ENCODE measurements around the gene SORBS1. TPM values are rescaled to one million over a fixed set of nuclear protein-coding genes. Genes with fewer than 3 reads are reported as not detected.

Gene SORBS1
- polyA plus RNA-seq, 3 donors from 2014 or later = 0.33 to 1.8 (median 0.82) TPM

DNA sequence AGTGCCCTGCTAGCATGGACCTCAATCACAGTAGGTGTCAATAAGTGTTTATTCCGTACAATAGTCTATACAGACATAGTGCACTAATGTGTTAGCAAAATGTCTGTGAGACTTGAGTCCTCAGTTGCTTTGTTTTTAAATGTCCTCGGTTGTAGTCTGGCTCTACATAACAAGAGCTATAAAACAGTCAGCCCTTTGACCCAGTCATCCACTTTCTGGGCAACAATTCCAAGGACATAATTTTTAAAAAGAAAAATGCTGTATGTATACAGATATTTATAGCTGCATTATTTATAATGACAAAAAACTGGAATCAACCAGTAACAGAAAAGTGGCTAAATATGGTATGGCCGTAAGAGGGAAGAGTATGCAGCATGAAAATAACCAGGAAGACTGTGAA is 267.5 kb downstream of the SORBS1 start:
- peaks cover 3 to 12% (median 4%) of the 10 kb centered on the region in 3 donors for H3K27me3 Mint-ChIP-seq (ENCODE audit: low read depth in 3 of 3)
- H3K27ac Mint-ChIP-seq = peak overlapping the region in 5 of 6 donors; percentile 12 to 84 (median 37)

DNA sequence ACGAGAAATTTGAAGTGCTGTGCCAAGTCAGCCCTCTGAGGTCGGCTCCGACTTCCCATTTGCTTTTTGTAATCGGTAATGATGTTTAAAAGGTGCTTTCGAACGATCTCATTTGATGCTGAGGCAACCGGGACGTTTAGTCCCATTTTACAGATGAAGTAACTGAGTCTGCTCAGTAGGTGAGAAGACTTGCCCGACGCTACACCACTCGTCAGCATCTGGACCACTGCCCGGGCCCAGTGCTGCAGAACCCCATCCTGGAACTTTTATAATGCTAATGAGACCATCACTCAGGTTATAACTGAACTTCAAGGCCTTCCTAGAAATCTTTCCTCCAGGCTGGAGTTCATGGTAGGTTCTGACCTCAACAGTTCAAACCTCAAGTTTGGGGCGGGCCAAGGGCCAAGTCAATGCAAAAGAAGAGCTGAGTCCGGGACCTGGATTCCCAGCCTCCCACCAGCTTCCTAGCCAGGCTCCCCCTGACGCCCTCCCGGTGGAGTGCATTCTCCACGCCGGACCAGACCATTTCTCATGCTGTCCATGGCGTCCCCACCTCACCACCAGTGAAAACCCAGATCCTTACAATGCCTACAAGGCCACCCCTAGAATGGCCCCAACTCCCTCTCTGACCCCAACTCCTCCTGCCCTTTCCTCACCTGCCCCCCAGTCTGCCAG is 269.7 kb downstream of the SORBS1 start:
- Mint-ChIP-seq H3K36me3 (no peaks in the 10 kb centered on the region), H3K9me3 (no peaks in the 10 kb centered on the region), H3K4me1 (peaks cover 54 to 61% of the 10 kb centered on the region in 2 donors), H3K4me3 (peak overlapping the region; percentile 82 to 89 (median 85)), H3K27me3 (ENCODE audit: low read depth in 3 of 3) (peaks cover 4 to 12% (median 5%) of the 10 kb centered on the region in 3 donors), H3K27ac (peak overlapping the region; percentile 64 to 88 (median 78))
- DNase-seq = no peak

More for the DNA sequence above, 267.5 kb downstream of the SORBS1 start:
- Mint-ChIP-seq H3K4me3 (peak overlapping the region in 2 of 5 donors; percentile 0 to 6), H3K9me3 (no peaks in the 10 kb centered on the region), H3K36me3 (no peaks in the 10 kb centered on the region), H3K4me1 (peaks cover 49 to 61% of the 10 kb centered on the region in 2 donors)
- no peak for DNase-seq

DNA sequence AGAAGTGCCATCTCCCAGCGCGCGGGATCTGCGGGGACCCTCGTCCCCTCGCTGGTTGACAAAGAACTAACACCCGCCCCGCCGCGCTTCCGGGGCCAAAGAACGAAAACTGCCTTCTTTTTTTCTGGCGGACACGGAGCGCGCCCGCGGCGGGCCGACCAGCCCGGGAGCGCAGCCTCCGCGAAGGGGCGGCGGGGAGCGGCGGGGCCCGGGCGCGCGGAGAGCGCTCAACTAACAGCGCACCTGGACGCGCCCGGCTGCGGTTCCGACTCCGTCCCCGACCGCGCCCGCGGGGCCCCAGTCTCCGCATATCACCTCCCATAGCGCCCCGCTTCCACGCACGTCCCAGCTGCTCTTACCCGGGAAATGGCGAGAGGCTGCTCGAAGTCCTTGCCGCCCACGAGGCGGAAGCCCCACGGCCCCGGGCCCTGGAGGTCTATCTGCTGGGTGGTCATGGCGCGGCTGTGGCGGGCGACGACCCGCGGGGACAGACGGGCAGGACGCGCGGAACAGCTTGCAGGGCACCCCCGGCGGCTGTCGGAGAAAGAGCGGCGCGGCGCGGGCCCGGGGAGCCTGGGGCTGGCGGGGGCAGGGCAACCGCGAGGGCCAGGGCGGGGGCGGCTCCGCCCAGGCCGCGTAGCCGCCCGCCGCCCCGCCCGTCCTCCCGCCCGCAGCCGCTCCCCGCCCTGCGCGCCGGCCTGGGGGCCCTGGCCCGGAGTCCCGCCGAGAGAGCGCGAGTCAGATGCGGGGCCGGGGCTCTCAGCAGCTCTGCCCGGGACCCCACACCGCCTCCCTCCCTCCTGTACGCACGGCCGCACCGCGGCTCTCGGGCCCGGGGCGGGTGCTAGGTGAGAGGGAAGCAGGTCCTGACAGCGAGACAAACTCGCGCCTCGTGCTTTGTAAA is 270.5 kb downstream of the SORBS1 start, which contains the start of gene PDLIM1:
Gene PDLIM1 (minus strand): TSS at position 543 of the 904 bp plus-strand sequence. CDS start 88 bp downstream, at position 455.
- H3K27ac Mint-ChIP-seq = peak within 1 kb of the TSS; percentile 64 to 88 (median 83)
- H3K4me1 Mint-ChIP-seq = peaks cover 50 to 57% of the 10 kb centered on the region in 2 donors
- H3K9me3 Mint-ChIP-seq = no peaks in the 10 kb centered on the region
- peaks cover 4 to 12% (median 5%) of the 10 kb centered on the region in 3 donors for H3K27me3 Mint-ChIP-seq (ENCODE audit: low read depth in 3 of 3)
- peak; percentile 63 to 70 (median 63) for DNase-seq
- no peaks in the 10 kb centered on the region for H3K36me3 Mint-ChIP-seq
- H3K4me3 Mint-ChIP-seq = peak within 1 kb of the TSS; percentile 87 to 92 (median 90)

DNA sequence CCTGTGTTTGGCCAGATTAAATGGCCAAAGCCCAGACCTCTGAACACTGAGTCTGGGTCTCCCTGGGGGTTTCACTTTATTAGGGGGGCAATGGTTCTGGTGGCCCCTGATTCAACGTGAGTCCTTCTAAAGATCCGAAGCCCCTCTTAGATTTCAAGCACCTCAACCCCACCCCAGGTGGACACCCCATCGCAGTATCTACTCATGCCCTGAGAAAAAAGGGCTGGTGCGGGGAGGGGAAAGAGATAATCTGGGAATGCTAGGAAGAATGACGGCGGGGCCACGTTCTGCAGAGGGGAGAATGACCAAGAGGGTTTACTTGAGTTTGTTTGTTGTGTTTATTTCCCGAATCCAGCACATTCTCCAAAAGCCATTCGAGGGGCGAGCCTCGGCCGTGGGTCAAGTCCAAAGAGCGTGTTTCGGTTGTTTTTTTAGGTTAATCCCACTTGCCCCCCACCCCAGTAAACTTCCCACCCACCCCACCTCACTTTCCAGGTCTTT is 271.2 kb downstream of the SORBS1 start:
- H3K27me3 Mint-ChIP-seq (ENCODE audit: low read depth in 3 of 3) = peaks cover 4 to 12% (median 5%) of the 10 kb centered on the region in 3 donors
- no peak for DNase-seq
- H3K4me3 Mint-ChIP-seq = peak overlapping the region; percentile 87 to 92 (median 90)
- peak overlapping the region in 4 of 6 donors; percentile 53 to 88 (median 80) for H3K27ac Mint-ChIP-seq
- H3K9me3 Mint-ChIP-seq = no peaks in the 10 kb centered on the region
- peaks cover 0 to under 1% (median 0%) of the 10 kb centered on the region in 3 donors for H3K36me3 Mint-ChIP-seq
- peaks cover 45 to 57% of the 10 kb centered on the region in 2 donors for H3K4me1 Mint-ChIP-seq

DNA sequence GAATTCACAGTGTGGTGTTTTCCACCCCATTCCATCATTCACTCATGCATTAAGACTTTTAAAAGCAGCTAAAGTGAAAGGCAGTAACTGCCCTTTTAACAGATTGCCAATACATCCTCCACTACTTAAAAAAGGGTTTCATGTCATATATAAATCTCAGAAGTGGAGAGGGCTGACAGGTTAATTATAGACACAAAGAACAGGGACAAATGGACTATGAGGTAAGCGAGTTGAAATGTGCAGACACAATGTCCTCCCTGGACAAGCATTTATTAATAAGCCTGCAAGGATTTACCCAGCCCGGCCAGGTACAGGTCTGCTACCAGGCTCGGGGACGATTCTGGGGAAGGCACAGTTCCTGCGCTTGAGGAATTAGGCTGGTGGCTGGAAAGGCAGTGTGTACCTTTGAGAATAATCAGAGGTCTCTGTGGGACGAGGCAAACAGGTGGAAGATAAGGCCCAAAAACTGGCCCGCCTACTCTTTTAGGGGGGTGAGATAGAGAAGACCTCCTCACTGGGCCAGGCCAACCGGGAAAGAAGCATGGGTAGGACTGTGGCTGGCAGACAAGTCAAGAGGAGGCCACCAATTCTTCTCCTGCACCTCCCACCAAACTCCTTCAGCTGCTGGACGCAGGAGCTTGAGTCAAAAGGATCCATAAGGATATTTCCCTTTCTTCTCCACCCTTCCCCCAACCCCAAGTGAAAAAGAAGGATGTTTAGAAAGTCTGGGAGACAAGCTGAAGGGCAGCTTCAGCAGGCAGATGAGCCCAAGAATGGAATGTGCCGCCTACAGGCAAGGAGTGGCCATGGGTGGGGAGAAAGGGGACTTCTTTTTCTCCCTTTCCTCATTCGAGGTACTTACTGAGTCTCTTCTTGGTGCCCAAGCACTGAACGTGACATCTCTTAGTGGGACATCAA is 271.9 kb downstream of the SORBS1 start:
- Mint-ChIP-seq H3K9me3 (no peaks in the 10 kb centered on the region), H3K4me1 (peaks cover 44 to 57% of the 10 kb centered on the region in 2 donors), H3K4me3 (peak overlapping the region; percentile 87 to 92 (median 90)), H3K27me3 (ENCODE audit: low read depth in 3 of 3) (peaks cover 5 to 11% (median 6%) of the 10 kb centered on the region in 3 donors), H3K36me3 (peaks cover 0 to 5% (median 0%) of the 10 kb centered on the region in 3 donors), H3K27ac (peak overlapping the region in 3 of 6 donors; percentile 63 to 73 (median 66))
- no peak for DNase-seq

DNA sequence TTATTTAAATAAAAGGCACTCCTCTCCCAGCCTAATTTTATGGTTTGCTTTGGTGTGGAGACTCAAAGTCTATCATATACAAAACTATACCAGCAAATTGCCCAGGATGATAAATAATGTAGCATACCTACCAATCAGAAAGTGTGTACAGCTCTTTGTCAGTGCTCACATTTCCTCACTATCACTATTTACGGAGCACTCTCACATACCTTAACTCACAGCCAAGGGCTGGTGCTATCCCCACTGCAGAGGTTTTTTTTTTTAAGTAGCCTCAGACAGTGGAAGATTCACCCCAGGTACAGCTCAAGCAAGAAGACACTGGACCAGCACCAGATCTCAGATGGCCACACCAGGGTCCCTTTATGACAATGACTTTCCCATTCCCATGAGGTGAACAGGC is 272.9 kb downstream of the SORBS1 start:
- no peak overlapping the region for H3K27ac Mint-ChIP-seq

DNA sequence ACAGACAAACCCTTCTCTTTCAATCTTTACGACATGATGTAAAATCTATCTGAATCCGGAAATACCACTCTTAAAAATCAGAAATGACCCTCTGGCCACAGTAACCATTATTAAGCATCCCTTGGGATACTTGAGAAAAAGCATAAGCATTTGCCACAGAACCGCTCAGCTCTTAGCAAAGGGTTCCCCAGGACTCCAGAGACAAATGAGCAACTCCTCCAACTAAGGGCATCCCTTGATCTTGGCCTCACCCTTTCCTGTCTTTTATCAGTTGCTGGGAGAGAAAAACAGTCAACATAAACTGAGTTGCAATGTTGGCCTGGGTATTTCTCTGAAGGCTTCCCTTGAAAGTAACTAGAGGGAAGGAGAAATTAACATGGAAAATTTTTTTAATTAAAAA is 273.9 kb downstream of the SORBS1 start:
- Mint-ChIP-seq H3K27me3 (ENCODE audit: low read depth in 3 of 3) (peaks cover 5 to 10% (median 6%) of the 10 kb centered on the region in 3 donors), H3K4me3 (no peak overlapping the region), H3K27ac (no peak overlapping the region), H3K4me1 (peaks cover 34 to 41% of the 10 kb centered on the region in 2 donors), H3K9me3 (no peaks in the 10 kb centered on the region), H3K36me3 (peaks cover 0 to 5% (median 0%) of the 10 kb centered on the region in 3 donors)
- no peak for DNase-seq

More for the DNA sequence above, 272.9 kb downstream of the SORBS1 start:
- Mint-ChIP-seq H3K36me3 (peaks cover 0 to 5% (median 0%) of the 10 kb centered on the region in 3 donors), H3K27me3 (ENCODE audit: low read depth in 3 of 3) (peaks cover 5 to 10% (median 6%) of the 10 kb centered on the region in 3 donors), H3K4me3 (no peak overlapping the region), H3K9me3 (no peaks in the 10 kb centered on the region), H3K4me1 (peaks cover 38 to 48% of the 10 kb centered on the region in 2 donors)
- no peak for DNase-seq

DNA sequence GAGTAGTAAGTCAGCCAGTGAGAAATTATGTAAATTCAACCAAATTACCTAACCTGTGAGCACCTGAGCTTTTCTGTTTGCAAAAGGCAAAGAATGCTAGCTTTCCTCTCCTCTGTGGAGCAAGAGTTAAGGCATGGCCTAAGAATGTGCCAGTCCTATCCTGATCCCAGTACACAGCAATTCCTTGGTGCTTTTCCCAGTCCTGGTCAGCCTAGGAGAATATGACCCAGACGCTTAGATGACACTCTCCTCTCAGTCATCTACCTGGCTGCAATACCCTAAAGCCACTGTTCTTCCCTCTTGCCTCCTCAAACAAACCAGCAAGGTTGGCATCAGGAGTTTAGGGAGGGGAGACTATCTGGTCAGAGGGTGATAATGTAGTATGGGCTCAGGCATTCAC is 274.5 kb downstream of the SORBS1 start:
- Mint-ChIP-seq H3K36me3 (peaks cover 0 to 5% (median 0%) of the 10 kb centered on the region in 3 donors), H3K9me3 (no peaks in the 10 kb centered on the region), H3K27ac (no peak overlapping the region), H3K4me3 (no peak overlapping the region), H3K4me1 (peaks cover 32 to 39% of the 10 kb centered on the region in 2 donors), H3K27me3 (ENCODE audit: low read depth in 3 of 3) (peaks cover 5 to 10% (median 6%) of the 10 kb centered on the region in 3 donors)
- no peak for DNase-seq

DNA sequence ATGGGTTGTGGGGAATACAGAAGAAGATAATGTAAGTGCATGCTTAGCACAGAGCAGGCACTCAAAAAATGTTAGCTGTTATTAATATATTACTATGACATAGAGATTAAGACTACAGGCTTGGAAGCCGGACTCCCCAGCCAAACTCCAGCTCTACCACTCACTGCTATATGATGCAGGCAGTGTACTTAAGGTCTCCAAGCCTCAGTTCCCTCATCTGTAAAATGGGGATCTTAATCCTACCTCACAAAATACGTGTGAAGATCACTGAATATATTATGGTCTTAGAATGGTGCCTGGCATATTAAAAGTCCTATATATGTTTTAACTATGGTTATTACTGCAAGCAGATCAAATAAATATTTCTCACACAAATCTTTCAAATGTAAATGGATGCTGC is 275.6 kb downstream of the SORBS1 start:
- no peak overlapping the region for H3K4me3 Mint-ChIP-seq
- H3K27ac Mint-ChIP-seq = no peak overlapping the region
- peaks cover 0 to 5% (median 0%) of the 10 kb centered on the region in 3 donors for H3K36me3 Mint-ChIP-seq
- H3K27me3 Mint-ChIP-seq (ENCODE audit: low read depth in 3 of 3) = peaks cover 2 to 7% (median 6%) of the 10 kb centered on the region in 3 donors
- DNase-seq = no peak
- peaks cover 26 to 33% of the 10 kb centered on the region in 2 donors for H3K4me1 Mint-ChIP-seq
- no peaks in the 10 kb centered on the region for H3K9me3 Mint-ChIP-seq

DNA sequence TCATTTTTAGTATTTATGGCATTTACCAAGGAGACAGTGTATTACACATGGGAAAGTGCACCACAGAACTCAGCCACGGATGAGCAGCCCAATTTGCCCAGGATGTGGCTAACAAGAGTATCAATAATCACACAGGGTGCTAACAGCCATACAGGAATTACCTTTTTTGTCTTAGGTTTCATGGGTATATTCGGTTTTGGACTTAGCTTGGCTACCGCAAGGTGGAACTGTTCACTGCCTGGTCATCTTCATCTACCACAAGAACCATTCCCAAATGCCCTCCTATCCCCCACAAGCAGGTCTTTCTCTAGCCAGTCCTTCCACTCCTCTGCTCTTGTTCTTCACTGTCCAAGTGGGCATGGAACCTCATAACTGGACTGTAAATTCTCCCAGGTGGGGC is 276.4 kb downstream of the SORBS1 start:
- H3K36me3 Mint-ChIP-seq = peaks cover 0 to 5% (median 0%) of the 10 kb centered on the region in 3 donors
- H3K27me3 Mint-ChIP-seq (ENCODE audit: low read depth in 3 of 3) = peaks cover 2 to 6% (median 4%) of the 10 kb centered on the region in 3 donors
- peak overlapping the region in 1 of 5 donors; percentile 46 for H3K4me3 Mint-ChIP-seq
- H3K4me1 Mint-ChIP-seq = peaks cover 22 to 28% of the 10 kb centered on the region in 2 donors
- H3K9me3 Mint-ChIP-seq = no peaks in the 10 kb centered on the region
- H3K27ac Mint-ChIP-seq = peak overlapping the region in 3 of 6 donors; percentile 10 to 41 (median 23)
- DNase-seq = no peak

DNA sequence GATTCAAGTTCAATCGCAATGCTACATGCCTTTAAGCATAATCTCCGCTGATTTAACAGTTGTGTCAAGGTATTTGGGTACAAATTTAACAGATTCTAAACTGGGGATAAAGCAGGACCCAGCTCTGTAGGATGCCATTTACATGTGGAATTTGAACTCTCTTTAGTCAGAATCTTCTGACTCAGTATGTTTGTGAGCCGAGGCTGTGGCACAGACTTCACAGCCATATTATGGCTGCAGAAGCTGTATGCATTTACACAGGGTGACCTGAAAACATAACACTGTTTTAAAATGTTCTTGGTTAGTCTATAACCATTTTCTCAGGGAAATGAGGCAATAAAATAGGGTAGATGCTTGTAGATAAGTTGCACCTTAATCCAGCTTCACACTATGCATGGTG is 279.1 kb downstream of the SORBS1 start:
- Mint-ChIP-seq H3K27ac (no peak overlapping the region), H3K4me3 (no peak overlapping the region), H3K36me3 (peaks cover 0 to 10% (median 0%) of the 10 kb centered on the region in 3 donors), H3K27me3 (ENCODE audit: low read depth in 3 of 3) (peaks cover 0 to 1% (median 1%) of the 10 kb centered on the region in 3 donors), H3K9me3 (no peaks in the 10 kb centered on the region), H3K4me1 (peaks cover 14 to 30% of the 10 kb centered on the region in 2 donors)
- DNase-seq = no peak

DNA sequence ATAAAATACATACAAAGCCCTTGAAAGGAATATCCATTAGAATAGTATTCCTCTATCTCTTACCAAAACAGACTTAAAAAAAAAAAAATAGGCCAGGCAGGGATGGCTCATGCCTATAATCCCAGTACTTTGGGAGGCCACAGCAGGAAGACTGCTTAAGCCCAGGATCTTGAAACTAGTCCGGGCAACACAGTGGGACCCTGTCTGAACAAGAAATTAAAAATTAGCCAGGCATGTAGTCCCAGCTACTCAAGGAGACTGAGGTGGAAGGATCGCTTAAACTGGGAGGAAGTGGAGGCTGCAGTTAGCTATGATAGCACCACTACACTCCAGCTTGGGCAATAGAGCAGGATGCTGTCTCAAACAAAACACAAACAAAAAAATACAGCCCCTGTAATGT is 280.0 kb downstream of the SORBS1 start:
- no peak for DNase-seq
- no peaks in the 10 kb centered on the region for H3K9me3 Mint-ChIP-seq
- peaks cover 0 to 1% (median 1%) of the 10 kb centered on the region in 3 donors for H3K27me3 Mint-ChIP-seq (ENCODE audit: low read depth in 3 of 3)
- H3K4me1 Mint-ChIP-seq = peaks cover 13 to 35% of the 10 kb centered on the region in 2 donors
- peaks cover 0 to 10% (median 0%) of the 10 kb centered on the region in 3 donors for H3K36me3 Mint-ChIP-seq
- H3K4me3 Mint-ChIP-seq = no peak overlapping the region
- peak overlapping the region in 1 of 6 donors; percentile 18 for H3K27ac Mint-ChIP-seq
